Progenitor cell of endocrine pancreas (in vitro differentiated cells): ENCODE data around the gene MAP3K15. TPM values are rescaled to one million over a fixed set of nuclear protein-coding genes. Genes with fewer than 3 reads are reported as not detected.

Experiments used
- DNase-seq: peaks from one replicate; pipeline ENCODE4 v3.0.0; 2021; ENCODE audit warnings: low spot score; ENCODE audit not compliant: unreplicated experiment
- H3K27ac Mint-ChIP-seq: 2 replicates; pipeline ENCODE4 v1.8.0; 2021; ENCODE audit warnings: mild to moderate bottlenecking, moderate library complexity, mixed read lengths
- H3K27me3 Mint-ChIP-seq: 2 replicates; pipeline ENCODE4 v1.8.0; 2021; ENCODE audit warnings: mixed read lengths
- H3K36me3 Mint-ChIP-seq: 2 replicates; pipeline ENCODE4 v1.8.0; 2022; ENCODE audit warnings: mixed read lengths; ENCODE audit not compliant: insufficient read depth
- H3K4me1 Mint-ChIP-seq: 2 replicates; pipeline ENCODE4 v1.8.0; 2021; ENCODE audit warnings: low read depth, mixed read lengths
- H3K4me3 Mint-ChIP-seq: 2 replicates; pipeline ENCODE4 v1.8.0; 2021; ENCODE audit warnings: low read depth, mild to moderate bottlenecking, moderate library complexity, mixed read lengths
- H3K9me3 Mint-ChIP-seq: 2 replicates; pipeline ENCODE4 v1.8.0; 2021; ENCODE audit warnings: low read depth, mixed read lengths
- CTCF ChIP-seq: fragments of 200-600 bp; sonication (generic); IDR thresholded peaks from one replicate; pipeline ENCODE4 v1.5.0; 2021; ENCODE audit warnings: antibody characterized with exemption, mild to moderate bottlenecking; ENCODE audit not compliant: unreplicated experiment
- total RNA-seq: library from RNA; stranded (reverse); gene quantifications from 2 replicates; pipeline ENCODE4 v1.2.1, GENCODE V29; 2021

MAP3K15 gene
- total RNA-seq, 1 donor from 2014 or later: 5.1 TPM

GRCh38 chrX:19549838-19550237 is 34.5 kb upstream of the MAP3K15 start:
- H3K36me3 Mint-ChIP-seq: peaks cover 4% of the 10 kb centered on the region
- H3K27me3 Mint-ChIP-seq: no peaks in the 10 kb centered on the region

GRCh38 chrX:19548934-19549333 is 33.6 kb upstream of the MAP3K15 start:
- Mint-ChIP-seq H3K4me1 (no peaks in the 10 kb centered on the region), H3K9me3 (peaks cover 27% of the 10 kb centered on the region), H3K27ac (no peak overlapping the region), H3K4me3 (no peak overlapping the region), H3K27me3 (no peaks in the 10 kb centered on the region), H3K36me3 (peaks cover 8% of the 10 kb centered on the region)
- no peak for DNase-seq
- TF ChIP-seq CTCF: no peak

More at GRCh38 chrX:19549838-19550237, 34.5 kb upstream of the MAP3K15 start:
- no peak for DNase-seq
- Mint-ChIP-seq H3K4me3 (no peak overlapping the region), H3K9me3 (peaks cover 24% of the 10 kb centered on the region), H3K4me1 (no peaks in the 10 kb centered on the region), H3K27ac (no peak overlapping the region)
- no peak for TF ChIP-seq CTCF

GRCh38 chrX:19548279-19548678 is 33.0 kb upstream of the MAP3K15 start:
- peaks cover 8% of the 10 kb centered on the region for H3K36me3 Mint-ChIP-seq
- peaks cover 30% of the 10 kb centered on the region for H3K9me3 Mint-ChIP-seq
- no peak for DNase-seq
- H3K27me3 Mint-ChIP-seq: no peaks in the 10 kb centered on the region
- H3K4me3 Mint-ChIP-seq: no peak overlapping the region
- H3K4me1 Mint-ChIP-seq: no peaks in the 10 kb centered on the region
- H3K27ac Mint-ChIP-seq: no peak overlapping the region
- TF ChIP-seq CTCF: no peak

- Mint-ChIP-seq H3K36me3 (peaks cover 8% of the 10 kb centered on the region), H3K27ac (no peak overlapping the region), H3K4me1 (no peaks in the 10 kb centered on the region), H3K27me3 (no peaks in the 10 kb centered on the region), H3K9me3 (peaks cover 30% of the 10 kb centered on the region), H3K4me3 (no peak overlapping the region)
- DNase-seq: no peak
- TF ChIP-seq CTCF: no peak
Observed at GRCh38 chrX:19545651-19546050, 30.3 kb upstream of the MAP3K15 start.

GRCh38 chrX:19544693-19545305 is 29.5 kb upstream of the MAP3K15 start:
- Mint-ChIP-seq H3K4me1 (no peaks in the 10 kb centered on the region), H3K9me3 (peaks cover 33% of the 10 kb centered on the region), H3K27ac (no peak overlapping the region), H3K4me3 (no peak overlapping the region), H3K27me3 (no peaks in the 10 kb centered on the region), H3K36me3 (peaks cover 8% of the 10 kb centered on the region)
- peak; percentile 70 for TF ChIP-seq CTCF
- DNase-seq: no peak
